UCSD-AML1 (cell line): ENCODE data around the gene CEP192.

Source experiments
- DNase-seq: peaks from one replicate; lab custom pipeline; 2025; ENCODE audit not compliant: unreplicated experiment; lab: John Stamatoyannopoulos, UW

Gene CEP192

GRCh38 chr18:13136904-13137669 is 145.9 kb downstream of the CEP192 start:
- peak; percentile 44 for DNase-seq

- peak; percentile 76 for DNase-seq
These were observed 146.7 kb downstream of the CEP192 start for GRCh38 chr18:13137670-13138419.

- DNase-seq, result no peak
These were observed 147.4 kb downstream of the CEP192 start for GRCh38 chr18:13138420-13139139.

GRCh38 chr18:13139885-13140450 is 148.8 kb downstream of the CEP192 start:
- DNase-seq, result no peak

- DNase-seq, result no peak
These were observed 150.0 kb downstream of the CEP192 start for GRCh38 chr18:13141209-13141608.

GRCh38 chr18:13145636-13146190 is 154.6 kb downstream of the CEP192 start:
- no peak for DNase-seq

- no peak for DNase-seq
These were observed 156.0 kb downstream of the CEP192 start for GRCh38 chr18:13147130-13147529.

GRCh38 chr18:13151656-13152055 is 160.5 kb downstream of the CEP192 start:
- DNase-seq, result no peak

GRCh38 chr18:13158428-13158827 is 167.3 kb downstream of the CEP192 start:
- DNase-seq, result no peak

- DNase-seq, result no peak
These were observed 168.4 kb downstream of the CEP192 start for GRCh38 chr18:13159579-13159978.

- DNase-seq, result no peak
These were observed 170.2 kb downstream of the CEP192 start for GRCh38 chr18:13161276-13161899.

- no peak for DNase-seq
These were observed 172.2 kb downstream of the CEP192 start for GRCh38 chr18:13163167-13163927.

GRCh38 chr18:13164406-13164805 is 173.2 kb downstream of the CEP192 start:
- no peak for DNase-seq

- no peak for DNase-seq
These were observed 174.7 kb downstream of the CEP192 start for GRCh38 chr18:13165636-13166423.

- no peak for DNase-seq
These were observed 182.5 kb downstream of the CEP192 start for GRCh38 chr18:13173578-13174145.
